GM03348 (cell line): ENCODE data around the gene SIVA1.
A peak's percentile ranks its signal among the peaks of the same experiment; 100 is the strongest.

Experiments
- DNase-seq: peaks from one replicate; pipeline ENCODE4 v3.0.0; 2012; ENCODE audit warnings: low spot score

Gene SIVA1

DNA sequence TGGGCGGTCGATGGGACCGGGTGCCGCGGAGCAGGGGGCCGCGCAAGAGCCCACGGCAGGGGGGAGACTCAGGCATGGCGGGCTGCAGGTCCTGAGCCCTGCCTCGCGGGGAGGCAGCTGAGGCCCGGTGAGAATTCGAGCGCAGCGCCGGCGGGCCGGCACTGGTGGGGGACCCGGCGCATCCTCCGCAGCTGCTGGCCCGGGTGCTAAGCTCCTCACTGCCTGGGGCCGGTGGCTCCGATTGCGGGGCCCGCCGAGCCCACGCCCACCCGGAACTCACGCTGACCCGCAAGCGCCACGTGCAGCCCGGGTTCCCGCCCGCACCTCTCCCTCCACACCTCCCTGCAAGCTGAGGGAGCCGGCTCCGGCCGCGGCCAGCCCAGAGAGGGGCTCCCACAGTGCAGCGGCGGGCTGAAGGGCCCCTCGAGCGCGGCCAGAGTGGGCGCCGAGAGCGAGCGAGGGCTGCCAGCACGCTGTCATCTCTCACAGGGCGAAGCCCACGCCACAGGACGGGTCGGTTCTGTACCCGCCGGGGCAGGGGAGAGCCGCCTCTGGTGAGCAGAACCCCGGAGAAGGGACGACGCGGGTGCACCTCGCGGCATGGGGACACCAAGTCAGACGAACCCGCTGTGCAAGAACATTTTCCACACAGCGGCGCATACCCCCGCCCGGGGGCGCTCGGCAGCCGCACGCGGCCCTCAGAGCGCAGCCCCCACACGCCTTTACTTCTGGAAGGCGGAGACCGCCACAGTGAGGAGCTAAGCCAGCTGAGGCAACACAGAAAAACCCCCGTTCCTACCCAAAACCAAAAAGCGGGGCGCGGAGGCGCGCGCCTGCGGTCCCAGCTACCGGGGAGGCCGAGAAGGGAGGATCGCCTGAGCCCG lies 1.2 kb upstream of the SIVA1 start:
- DNase-seq, result no peak

- no peak for DNase-seq
Measured at GRCh38 chr14:104752423-104752734, 568 bp upstream of the SIVA1 start.

- DNase-seq, result no peak
Measured at GRCh38 chr14:104753528-104754212, 723 bp downstream of the SIVA1 start.

- no peak for DNase-seq
Measured at GRCh38 chr14:104754213-104754851, 1.4 kb downstream of the SIVA1 start.

DNA sequence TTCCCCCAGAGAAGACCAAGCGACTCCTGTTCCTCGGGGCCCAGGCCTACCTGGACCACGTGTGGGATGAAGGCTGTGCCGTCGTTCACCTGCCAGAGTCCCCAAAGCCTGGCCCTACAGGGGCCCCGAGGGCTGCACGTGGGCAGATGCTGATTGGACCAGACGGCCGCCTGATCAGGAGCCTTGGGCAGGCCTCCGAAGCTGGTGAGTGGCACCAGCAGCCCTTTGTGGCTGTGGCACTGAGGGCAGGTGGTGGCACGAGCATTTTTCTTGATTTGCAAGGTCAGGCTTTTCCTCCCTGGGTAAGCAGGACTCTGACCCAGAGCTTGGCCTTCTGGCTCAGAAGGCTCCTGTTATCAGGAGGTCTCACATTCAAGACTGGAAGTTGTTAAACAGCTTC lies 2.7 kb downstream of the SIVA1 start:
- DNase-seq, result no peak

DNA sequence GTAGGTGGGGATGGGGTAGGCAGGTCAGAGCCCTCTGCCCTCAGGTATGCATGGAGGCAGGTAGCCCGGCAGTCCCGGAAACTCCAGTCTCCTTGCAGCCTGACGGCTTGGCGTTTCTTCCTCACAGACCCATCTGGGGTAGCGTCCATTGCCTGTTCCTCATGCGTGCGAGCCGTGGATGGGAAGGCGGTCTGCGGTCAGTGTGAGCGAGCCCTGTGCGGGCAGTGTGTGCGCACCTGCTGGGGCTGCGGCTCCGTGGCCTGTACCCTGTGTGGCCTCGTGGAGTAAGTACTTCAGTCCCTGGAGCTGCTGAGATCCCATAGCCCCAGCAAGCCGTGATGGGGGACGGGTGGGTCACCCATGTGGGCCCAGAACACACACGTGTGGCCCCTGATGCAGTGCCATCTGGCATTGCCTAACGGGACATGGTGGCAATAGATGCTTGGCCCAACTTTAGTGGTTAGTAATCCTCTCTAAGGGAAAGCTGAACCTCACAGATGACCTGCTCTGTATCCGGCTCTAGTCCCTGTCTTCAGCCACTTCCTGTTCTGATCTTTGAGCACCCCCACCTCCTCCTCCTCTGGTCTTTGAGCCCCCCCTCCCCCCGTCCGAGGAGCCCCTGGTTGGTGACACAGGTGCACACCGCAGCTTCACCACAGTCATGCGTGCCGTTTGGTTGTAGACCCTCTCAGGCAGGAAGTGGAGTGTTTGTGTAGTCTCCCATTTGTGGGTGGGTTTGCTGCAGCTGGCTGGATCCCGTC lies 3.7 kb downstream of the SIVA1 start:
- DNase-seq, result no peak

GRCh38 chr14:104757238-104757585 lies 4.3 kb downstream of the SIVA1 start:
- DNase-seq, result no peak

- no peak for DNase-seq
Measured at GRCh38 chr14:104757681-104758392, 4.9 kb downstream of the SIVA1 start.

GRCh38 chr14:104758981-104759969 lies 6.3 kb downstream of the SIVA1 start:
- no peak for DNase-seq

GRCh38 chr14:104765517-104765916 lies 12.6 kb downstream of the SIVA1 start:
- no peak for DNase-seq

DNA sequence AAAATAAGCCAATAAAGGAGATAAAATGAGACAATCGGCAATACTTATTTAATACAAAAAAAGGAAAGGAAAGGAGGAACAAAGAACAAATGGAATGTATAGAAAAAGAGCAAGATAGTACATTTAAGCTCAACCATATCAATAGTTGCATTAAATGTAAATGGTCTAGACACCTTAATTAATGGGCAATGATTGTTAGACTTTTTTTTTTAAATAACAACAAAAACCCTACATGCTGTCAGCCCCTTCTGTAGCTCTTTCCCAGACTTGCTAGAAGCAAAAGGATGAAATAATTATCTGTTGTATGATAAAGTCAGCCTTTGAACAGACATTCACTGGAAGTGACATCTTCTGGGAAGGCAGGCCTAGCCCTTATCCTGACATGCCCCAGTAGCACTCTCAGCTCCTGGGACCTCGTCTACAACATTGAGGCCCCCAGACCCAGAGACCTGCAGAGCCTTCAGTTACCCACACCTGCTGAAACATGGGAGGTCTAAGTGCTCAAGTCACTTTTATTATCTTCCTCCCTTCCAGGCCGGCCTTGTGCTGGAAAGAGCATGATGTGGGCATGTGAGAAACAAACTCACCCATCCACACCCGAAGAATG lies 13.4 kb downstream of the SIVA1 start:
- DNase-seq, result no peak

DNA sequence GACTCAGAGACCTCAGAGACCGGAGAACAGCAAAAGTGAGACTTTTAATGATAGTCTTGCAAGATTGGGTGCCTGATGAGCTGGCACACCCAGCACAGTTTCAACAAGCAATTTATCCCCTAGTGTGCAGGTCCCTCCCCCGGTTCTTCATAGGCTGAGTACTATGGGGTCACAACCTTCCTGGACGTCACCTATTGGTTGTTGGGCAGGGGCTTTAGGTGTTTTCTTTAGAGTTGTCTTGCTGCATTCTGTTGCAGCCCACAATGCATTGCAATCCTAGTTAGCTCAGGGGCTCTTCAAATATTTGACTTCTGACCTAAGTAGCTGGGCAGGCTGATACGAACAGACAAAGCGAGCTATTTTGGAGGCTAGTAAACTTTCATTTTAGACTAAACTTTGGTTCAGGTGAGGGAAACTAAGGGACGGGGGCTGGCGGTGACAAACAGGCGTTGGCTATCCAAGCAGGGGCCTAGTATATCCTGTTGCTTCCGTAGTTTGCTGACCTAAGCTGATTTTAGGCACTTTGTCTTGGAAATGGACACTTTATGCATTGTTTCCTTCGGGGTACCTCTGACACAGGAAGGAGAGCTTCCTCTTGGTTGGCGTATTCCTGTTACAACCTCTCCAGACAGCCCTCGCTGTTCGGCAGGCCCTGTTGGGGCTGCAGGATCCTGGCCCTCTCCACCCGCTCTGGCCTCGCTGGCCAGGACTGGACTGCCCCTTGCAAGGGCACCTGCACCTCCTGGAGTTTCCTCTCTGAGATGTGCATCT lies 14.1 kb downstream of the SIVA1 start:
- no peak for DNase-seq

- DNase-seq, result no peak
Measured at GRCh38 chr14:104767634-104767918, 14.6 kb downstream of the SIVA1 start.

DNA sequence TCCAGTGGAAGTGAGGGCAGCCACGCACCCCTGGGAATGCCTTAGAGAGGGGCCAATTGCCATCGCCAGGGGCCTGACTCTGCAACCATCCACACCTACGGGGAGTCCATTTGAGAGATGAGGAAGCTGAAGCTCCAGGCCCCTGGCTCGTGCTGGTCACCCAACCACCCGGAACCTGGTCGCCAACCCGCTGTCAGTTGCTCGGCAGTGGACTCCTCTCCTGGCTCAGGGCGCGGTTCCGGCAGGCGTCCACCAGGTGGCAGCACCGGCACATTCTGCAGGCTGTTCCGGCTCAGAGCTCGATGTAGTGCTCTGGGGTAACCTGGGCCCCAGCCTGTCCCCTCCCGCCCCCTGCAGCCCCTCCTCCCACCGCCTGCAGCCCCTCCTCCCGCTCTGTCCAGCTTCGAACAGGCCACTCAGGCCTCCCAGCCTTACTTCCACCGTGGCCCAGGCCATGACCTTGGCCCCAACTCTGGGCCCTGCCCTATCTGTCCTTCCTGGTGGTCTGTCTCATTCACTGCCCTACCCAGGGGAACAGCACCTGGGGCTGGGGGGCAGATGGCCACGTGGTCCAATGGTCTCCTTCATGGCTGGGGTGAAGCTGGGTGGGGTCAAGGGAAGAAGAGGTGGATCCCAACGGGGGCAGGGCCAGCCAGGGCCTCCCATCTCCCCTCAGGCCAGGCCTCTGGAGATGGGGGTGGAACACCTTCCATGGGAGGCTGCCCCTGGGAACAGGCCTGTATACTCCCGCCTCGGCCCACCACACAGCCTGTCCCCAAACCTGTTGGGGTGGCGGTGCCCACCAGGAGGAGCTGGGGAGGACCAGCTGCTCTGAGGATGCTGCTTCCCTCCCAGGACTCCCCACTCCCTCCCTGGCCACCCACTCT lies 15.7 kb downstream of the SIVA1 start:
- peak; percentile 92 for DNase-seq

DNA sequence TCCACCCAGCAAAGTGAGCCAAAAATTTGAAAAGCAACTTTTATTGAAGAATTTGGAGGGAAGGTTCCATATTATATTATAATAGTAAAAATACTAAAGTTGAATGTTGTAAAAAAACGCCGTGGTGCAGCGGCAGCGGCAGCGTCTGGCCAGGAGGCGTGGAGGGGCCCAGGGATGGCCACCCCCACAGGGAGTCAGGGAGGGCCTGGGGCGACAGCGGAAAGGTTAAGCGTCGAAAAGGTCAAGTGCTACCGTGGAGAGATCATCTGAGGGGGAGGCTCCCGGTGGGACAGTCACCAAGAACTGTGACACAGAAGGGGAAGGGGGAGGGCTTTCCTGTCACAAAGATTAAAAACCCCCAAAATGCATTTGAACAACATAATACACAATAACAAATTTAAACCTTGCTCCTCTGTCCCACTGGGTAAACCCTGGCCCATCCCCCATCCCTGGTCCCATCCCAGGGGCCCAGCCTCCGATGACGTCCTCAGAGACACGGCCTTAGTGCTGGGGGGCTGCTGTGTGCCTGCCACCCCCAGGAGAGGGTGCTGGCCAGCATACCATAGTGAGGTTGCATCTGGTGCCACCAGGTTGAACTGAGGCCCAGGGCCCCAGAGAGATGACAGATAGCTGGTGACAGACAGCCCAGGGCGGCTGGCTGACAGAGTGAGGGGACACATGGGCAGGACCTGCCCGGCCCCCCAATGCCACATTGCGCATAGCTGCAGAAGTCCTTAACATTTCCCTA lies 16.6 kb downstream of the SIVA1 start:
- DNase-seq, result no peak

- DNase-seq, result no peak
Measured at GRCh38 chr14:104770072-104770579, 17.2 kb downstream of the SIVA1 start.

GRCh38 chr14:104770851-104771272 lies 17.9 kb downstream of the SIVA1 start:
- peak; percentile 36 for DNase-seq

DNA sequence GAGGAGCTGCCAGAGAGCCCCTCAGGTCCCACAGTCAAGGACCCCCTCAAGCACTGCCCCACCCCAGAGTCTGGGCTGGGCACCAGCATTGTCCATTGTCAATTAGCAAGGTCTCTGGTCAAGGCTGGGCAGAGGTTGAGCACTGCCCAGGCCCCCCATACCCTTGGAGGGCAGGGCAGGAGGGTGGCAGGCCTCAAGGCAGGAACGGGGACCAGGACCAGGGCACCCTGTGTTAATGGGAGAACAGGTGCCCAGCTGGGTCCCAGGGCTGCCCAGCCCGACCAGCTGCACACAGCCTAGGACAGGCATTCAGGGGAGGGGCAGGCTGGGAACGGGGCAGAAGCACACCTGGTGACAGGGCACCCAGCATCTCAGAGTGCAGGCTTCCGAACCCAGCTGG lies 18.4 kb downstream of the SIVA1 start:
- DNase-seq, result no peak
